Esophagus muscularis mucosa (tissue), 3 donors: ENCODE measurements around the gene SLC45A3.

ENCODE experiments used
- EP300 ChIP-seq: sonication (generic); formaldehyde crosslinking; IDR thresholded peaks from one replicate; pipeline ENCODE4 v1.6.1; 2017; ENCODE audit warnings: antibody characterized with exemption
- TF ChIP-seq, protein P1 (sequence below), 3 experiments: fragments of 200-600 bp in 2 of 3; fragments of 450-650 bp in 1 of 3; sonication (generic) in 2 of 3; IDR thresholded peaks; one replicate each; pipeline ENCODE4 v1.5.1; 2017 to 2019; ENCODE audit warnings: antibody characterized with exemption in 3 of 3, mild to moderate bottlenecking in 2 of 3, moderate library complexity in 1 of 3

DNA sequence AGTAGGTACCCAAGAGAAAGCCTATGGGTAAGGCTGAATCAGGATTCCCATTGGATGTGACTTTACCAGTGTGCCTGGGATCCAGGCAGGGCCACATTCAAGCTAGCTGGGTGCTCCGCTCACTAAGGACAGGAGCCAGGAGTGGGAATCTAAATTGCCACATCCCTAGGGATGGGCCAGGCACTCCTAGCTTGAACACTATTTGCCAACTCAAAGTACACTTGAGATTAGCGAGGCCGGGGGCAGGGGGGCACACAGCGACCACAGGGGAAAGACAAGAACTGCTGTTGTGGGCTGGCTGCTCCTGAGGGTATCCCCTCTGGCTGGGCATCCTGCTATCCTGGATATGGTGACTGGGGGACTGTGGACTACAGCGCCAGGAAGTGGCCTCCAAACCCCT lies 4.3 kb downstream of the SLC45A3 start:
- no peak for TF ChIP-seq EP300
- TF ChIP-seq, protein P1, sequence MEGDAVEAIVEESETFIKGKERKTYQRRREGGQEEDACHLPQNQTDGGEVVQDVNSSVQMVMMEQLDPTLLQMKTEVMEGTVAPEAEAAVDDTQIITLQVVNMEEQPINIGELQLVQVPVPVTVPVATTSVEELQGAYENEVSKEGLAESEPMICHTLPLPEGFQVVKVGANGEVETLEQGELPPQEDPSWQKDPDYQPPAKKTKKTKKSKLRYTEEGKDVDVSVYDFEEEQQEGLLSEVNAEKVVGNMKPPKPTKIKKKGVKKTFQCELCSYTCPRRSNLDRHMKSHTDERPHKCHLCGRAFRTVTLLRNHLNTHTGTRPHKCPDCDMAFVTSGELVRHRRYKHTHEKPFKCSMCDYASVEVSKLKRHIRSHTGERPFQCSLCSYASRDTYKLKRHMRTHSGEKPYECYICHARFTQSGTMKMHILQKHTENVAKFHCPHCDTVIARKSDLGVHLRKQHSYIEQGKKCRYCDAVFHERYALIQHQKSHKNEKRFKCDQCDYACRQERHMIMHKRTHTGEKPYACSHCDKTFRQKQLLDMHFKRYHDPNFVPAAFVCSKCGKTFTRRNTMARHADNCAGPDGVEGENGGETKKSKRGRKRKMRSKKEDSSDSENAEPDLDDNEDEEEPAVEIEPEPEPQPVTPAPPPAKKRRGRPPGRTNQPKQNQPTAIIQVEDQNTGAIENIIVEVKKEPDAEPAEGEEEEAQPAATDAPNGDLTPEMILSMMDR (IDR thresholded peaks at IDR 0.05), result no peak
